WTC11 (cell line): Measurements from ENCODE around the gene ROBO1. TPM values are rescaled to one million over a fixed set of nuclear protein-coding genes. Genes with fewer than 3 reads are reported as not detected.

Experiments
- ATAC-seq: fragments of 200-7000 bp; cut with Tn5 transposase; 2 replicates; pipeline ENCODE4 v1.10.0; 2021; ENCODE audit warnings: mild to moderate bottlenecking, moderate library complexity
- CTCF ChIA-PET: fragments of 300-600 bp; sonication (Branson Sonifier 250); formaldehyde crosslinking; loops from one replicate; lab custom pipeline; 2021; ENCODE audit warnings: antibody characterized with exemption; lab: Charles Lee
- POLR2A ChIA-PET: fragments of 350-600 bp; sonication (Branson Sonifier 250); formaldehyde crosslinking; loops from one replicate; lab custom pipeline; 2021; ENCODE audit warnings: antibody characterized with exemption; lab: Charles Lee
- DNase-seq: peaks from one replicate; pipeline ENCODE4 v3.0.0; 2021; ENCODE audit warnings: low spot score
- H3K27ac Mint-ChIP-seq: 2 replicates; pipeline ENCODE4 v1.8.0; 2021; ENCODE audit warnings: mixed read lengths
- H3K27me3 Mint-ChIP-seq: 2 replicates; pipeline ENCODE4 v1.8.0; 2021; ENCODE audit warnings: low read depth, mild to moderate bottlenecking, moderate library complexity, mixed read lengths
- H3K36me3 Mint-ChIP-seq: 2 replicates; pipeline ENCODE4 v1.8.0; 2021; ENCODE audit warnings: mixed read lengths
- H3K4me1 Mint-ChIP-seq: 2 replicates; pipeline ENCODE4 v1.8.0; 2022; ENCODE audit warnings: mixed read lengths
- H3K4me3 Mint-ChIP-seq: 2 replicates; pipeline ENCODE4 v1.8.0; 2021; ENCODE audit warnings: mild to moderate bottlenecking, moderate library complexity, mixed read lengths
- H3K9me3 Mint-ChIP-seq: 2 replicates; pipeline ENCODE4 v1.8.0; 2021; ENCODE audit warnings: mixed read lengths
- CREM ChIP-seq: sonication (generic); formaldehyde crosslinking; IDR thresholded peaks from 2 replicates; pipeline ENCODE4 v1.8.1; 2022; ENCODE audit warnings: mild to moderate bottlenecking, missing genetic modification reagents, moderate library complexity
- ELF4 ChIP-seq: sonication (generic); formaldehyde crosslinking; IDR thresholded peaks from 2 replicates; pipeline ENCODE4 v1.8.1; 2022; ENCODE audit warnings: low read depth, mild to moderate bottlenecking, moderate library complexity, missing genetic modification reagents
- FOXK1 ChIP-seq: sonication (generic); formaldehyde crosslinking; IDR thresholded peaks from 2 replicates; pipeline ENCODE4 v1.8.0; 2022; ENCODE audit warnings: mild to moderate bottlenecking, moderate library complexity, missing genetic modification reagents
- GABPB1 ChIP-seq: sonication (generic); formaldehyde crosslinking; IDR thresholded peaks from 2 replicates; pipeline ENCODE4 v1.8.1; 2023; ENCODE audit warnings: mild to moderate bottlenecking, missing genetic modification reagents
- JAZF1 ChIP-seq: fragments of 250-450 bp; sonication (Bioruptor Pico); IDR thresholded peaks from 2 replicates; pipeline ENCODE4 v1.9.0; 2021; ENCODE audit warnings: moderate library complexity, mild to moderate bottlenecking, inconsistent platforms
- KAT7 ChIP-seq: sonication (generic); formaldehyde crosslinking; IDR thresholded peaks from 2 replicates; pipeline ENCODE4 v1.8.1; 2023; ENCODE audit warnings: missing genetic modification reagents, mild to moderate bottlenecking, borderline replicate concordance
- NR1H2 ChIP-seq: sonication (generic); formaldehyde crosslinking; IDR thresholded peaks from 2 replicates; pipeline ENCODE4 v1.9.0; 2021; ENCODE audit warnings: mild to moderate bottlenecking, moderate library complexity, missing genetic modification reagents
- RELA ChIP-seq: sonication (generic); formaldehyde crosslinking; IDR thresholded peaks from 2 replicates; pipeline ENCODE4 v1.8.1; 2022; ENCODE audit warnings: missing genetic modification reagents, mild to moderate bottlenecking, borderline replicate concordance
- SMAD4 ChIP-seq: sonication (generic); formaldehyde crosslinking; IDR thresholded peaks from 2 replicates; pipeline ENCODE4 v1.8.0; 2022; ENCODE audit warnings: mild to moderate bottlenecking, missing genetic modification reagents
- TP53 ChIP-seq: sonication (generic); formaldehyde crosslinking; IDR thresholded peaks from 2 replicates; pipeline ENCODE4 v1.8.1; 2023; ENCODE audit warnings: mild to moderate bottlenecking, missing genetic modification reagents
- ZNF121 ChIP-seq: sonication (generic); formaldehyde crosslinking; IDR thresholded peaks from 2 replicates; pipeline ENCODE4 v1.8.0; 2023; ENCODE audit warnings: missing genetic modification reagents
- ZNF263 ChIP-seq: sonication (generic); formaldehyde crosslinking; IDR thresholded peaks from 2 replicates; pipeline ENCODE4 v1.8.1; 2022; ENCODE audit warnings: low read depth, mild to moderate bottlenecking, moderate library complexity, missing genetic modification reagents
- ZNF416 ChIP-seq: fragments of 250-450 bp; sonication (Bioruptor Pico); IDR thresholded peaks from 2 replicates; pipeline ENCODE4 v1.9.0; 2021; ENCODE audit warnings: mild to moderate bottlenecking, inconsistent platforms
- ZNF423 ChIP-seq: fragments of 250-450 bp; sonication (Bioruptor Pico); IDR thresholded peaks from 2 replicates; pipeline ENCODE4 v2.1.2; 2022; ENCODE audit warnings: mild to moderate bottlenecking, moderate library complexity
- total RNA-seq: library from RNA; stranded (reverse); gene quantifications from 3 replicates; pipeline ENCODE4 v1.2.3, GENCODE V29; 2021
- TF ChIP-seq, protein P1 (sequence below): sonication (generic); formaldehyde crosslinking; IDR thresholded peaks from 2 replicates; pipeline ENCODE4 v1.8.1; 2023; ENCODE audit warnings: mild to moderate bottlenecking, missing genetic modification reagents, borderline replicate concordance
- TF ChIP-seq, protein P2 (sequence below): fragments of 250-450 bp; sonication (Bioruptor Pico); IDR thresholded peaks from 2 replicates; pipeline ENCODE4 v1.9.0; 2021; ENCODE audit warnings: mild to moderate bottlenecking
- TF ChIP-seq, protein P3 (sequence below): sonication (generic); formaldehyde crosslinking; IDR thresholded peaks from 2 replicates; pipeline ENCODE4 v1.8.0; 2023; ENCODE audit warnings: missing genetic modification reagents, mild to moderate bottlenecking, borderline replicate concordance
- TF ChIP-seq, protein P4 (sequence below): fragments of 250-450 bp; sonication (Bioruptor Pico); conservative IDR thresholded peaks from 2 replicates; pipeline ENCODE4 v1.9.0; 2021; ENCODE audit warnings: mild to moderate bottlenecking
- TF ChIP-seq, protein P5 (sequence below): sonication (generic); formaldehyde crosslinking; IDR thresholded peaks from 2 replicates; pipeline ENCODE4 v1.8.1; 2023; ENCODE audit warnings: mild to moderate bottlenecking, missing genetic modification reagents

The ROBO1 gene
- total RNA-seq, 1 experiment from 2014 or later, result 90.9 TPM

DNA sequence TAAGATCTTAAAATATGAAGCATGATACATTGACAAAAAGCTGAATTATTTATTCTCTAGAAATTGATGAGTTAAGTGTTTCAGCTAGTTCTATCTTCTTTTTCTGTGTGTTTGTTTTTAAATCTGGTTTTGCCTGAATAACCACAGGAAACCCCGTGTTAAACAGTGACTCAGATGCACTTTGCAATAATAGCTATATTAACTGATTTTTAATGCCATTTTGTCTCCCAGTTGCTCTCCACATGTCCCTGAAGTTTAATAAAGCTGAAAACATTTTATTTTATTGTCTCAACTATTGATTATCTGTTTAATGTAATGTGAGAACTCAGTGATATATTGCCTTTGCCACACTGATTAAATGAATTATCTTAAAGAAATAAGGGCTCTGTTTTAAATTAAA is 42.8 kb upstream of the ROBO1 start:
- DNase-seq, result no peak

More for the DNA sequence above, 42.8 kb upstream of the ROBO1 start:
- Mint-ChIP-seq H3K9me3 (peaks cover 11% of the 10 kb centered on the region), H3K4me3 (no peak overlapping the region), H3K27me3 (no peaks in the 10 kb centered on the region), H3K4me1 (no peaks in the 10 kb centered on the region), H3K27ac (no peak overlapping the region), H3K36me3 (peaks cover 9% of the 10 kb centered on the region)
- CTCF ChIA-PET, result no interaction called here
- TF ChIP-seq ZNF416 (no peak), ZNF121 (CRISPR knock-in tag) (no peak), KAT7 (CRISPR knock-in tag) (no peak), TP53 (CRISPR knock-in tag) (no peak), GABPB1 (CRISPR knock-in tag) (no peak), JAZF1 (CRISPR knock-in tag) (no peak), ZNF263 (CRISPR knock-in tag) (no peak), FOXK1 (CRISPR knock-in tag) (no peak), CREM (CRISPR knock-in tag) (no peak), ELF4 (no peak), NR1H2 (no peak), SMAD4 (CRISPR knock-in tag) (no peak), RELA (CRISPR knock-in tag) (no peak), ZNF423 (CRISPR knock-in tag) (no peak)
- TF ChIP-seq, protein P1, sequence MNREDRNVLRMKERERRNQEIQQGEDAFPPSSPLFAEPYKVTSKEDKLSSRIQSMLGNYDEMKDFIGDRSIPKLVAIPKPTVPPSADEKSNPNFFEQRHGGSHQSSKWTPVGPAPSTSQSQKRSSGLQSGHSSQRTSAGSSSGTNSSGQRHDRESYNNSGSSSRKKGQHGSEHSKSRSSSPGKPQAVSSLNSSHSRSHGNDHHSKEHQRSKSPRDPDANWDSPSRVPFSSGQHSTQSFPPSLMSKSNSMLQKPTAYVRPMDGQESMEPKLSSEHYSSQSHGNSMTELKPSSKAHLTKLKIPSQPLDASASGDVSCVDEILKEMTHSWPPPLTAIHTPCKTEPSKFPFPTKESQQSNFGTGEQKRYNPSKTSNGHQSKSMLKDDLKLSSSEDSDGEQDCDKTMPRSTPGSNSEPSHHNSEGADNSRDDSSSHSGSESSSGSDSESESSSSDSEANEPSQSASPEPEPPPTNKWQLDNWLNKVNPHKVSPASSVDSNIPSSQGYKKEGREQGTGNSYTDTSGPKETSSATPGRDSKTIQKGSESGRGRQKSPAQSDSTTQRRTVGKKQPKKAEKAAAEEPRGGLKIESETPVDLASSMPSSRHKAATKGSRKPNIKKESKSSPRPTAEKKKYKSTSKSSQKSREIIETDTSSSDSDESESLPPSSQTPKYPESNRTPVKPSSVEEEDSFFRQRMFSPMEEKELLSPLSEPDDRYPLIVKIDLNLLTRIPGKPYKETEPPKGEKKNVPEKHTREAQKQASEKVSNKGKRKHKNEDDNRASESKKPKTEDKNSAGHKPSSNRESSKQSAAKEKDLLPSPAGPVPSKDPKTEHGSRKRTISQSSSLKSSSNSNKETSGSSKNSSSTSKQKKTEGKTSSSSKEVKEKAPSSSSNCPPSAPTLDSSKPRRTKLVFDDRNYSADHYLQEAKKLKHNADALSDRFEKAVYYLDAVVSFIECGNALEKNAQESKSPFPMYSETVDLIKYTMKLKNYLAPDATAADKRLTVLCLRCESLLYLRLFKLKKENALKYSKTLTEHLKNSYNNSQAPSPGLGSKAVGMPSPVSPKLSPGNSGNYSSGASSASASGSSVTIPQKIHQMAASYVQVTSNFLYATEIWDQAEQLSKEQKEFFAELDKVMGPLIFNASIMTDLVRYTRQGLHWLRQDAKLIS (CRISPR knock-in tag), result no peak
- TF ChIP-seq, protein P2, sequence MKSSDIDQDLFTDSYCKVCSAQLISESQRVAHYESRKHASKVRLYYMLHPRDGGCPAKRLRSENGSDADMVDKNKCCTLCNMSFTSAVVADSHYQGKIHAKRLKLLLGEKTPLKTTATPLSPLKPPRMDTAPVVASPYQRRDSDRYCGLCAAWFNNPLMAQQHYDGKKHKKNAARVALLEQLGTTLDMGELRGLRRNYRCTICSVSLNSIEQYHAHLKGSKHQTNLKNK (CRISPR knock-in tag), result no peak
- TF ChIP-seq, protein P3, sequence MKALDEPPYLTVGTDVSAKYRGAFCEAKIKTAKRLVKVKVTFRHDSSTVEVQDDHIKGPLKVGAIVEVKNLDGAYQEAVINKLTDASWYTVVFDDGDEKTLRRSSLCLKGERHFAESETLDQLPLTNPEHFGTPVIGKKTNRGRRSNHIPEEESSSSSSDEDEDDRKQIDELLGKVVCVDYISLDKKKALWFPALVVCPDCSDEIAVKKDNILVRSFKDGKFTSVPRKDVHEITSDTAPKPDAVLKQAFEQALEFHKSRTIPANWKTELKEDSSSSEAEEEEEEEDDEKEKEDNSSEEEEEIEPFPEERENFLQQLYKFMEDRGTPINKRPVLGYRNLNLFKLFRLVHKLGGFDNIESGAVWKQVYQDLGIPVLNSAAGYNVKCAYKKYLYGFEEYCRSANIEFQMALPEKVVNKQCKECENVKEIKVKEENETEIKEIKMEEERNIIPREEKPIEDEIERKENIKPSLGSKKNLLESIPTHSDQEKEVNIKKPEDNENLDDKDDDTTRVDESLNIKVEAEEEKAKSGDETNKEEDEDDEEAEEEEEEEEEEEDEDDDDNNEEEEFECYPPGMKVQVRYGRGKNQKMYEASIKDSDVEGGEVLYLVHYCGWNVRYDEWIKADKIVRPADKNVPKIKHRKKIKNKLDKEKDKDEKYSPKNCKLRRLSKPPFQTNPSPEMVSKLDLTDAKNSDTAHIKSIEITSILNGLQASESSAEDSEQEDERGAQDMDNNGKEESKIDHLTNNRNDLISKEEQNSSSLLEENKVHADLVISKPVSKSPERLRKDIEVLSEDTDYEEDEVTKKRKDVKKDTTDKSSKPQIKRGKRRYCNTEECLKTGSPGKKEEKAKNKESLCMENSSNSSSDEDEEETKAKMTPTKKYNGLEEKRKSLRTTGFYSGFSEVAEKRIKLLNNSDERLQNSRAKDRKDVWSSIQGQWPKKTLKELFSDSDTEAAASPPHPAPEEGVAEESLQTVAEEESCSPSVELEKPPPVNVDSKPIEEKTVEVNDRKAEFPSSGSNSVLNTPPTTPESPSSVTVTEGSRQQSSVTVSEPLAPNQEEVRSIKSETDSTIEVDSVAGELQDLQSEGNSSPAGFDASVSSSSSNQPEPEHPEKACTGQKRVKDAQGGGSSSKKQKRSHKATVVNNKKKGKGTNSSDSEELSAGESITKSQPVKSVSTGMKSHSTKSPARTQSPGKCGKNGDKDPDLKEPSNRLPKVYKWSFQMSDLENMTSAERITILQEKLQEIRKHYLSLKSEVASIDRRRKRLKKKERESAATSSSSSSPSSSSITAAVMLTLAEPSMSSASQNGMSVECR (CRISPR knock-in tag), result no peak
- TF ChIP-seq, protein P4, sequence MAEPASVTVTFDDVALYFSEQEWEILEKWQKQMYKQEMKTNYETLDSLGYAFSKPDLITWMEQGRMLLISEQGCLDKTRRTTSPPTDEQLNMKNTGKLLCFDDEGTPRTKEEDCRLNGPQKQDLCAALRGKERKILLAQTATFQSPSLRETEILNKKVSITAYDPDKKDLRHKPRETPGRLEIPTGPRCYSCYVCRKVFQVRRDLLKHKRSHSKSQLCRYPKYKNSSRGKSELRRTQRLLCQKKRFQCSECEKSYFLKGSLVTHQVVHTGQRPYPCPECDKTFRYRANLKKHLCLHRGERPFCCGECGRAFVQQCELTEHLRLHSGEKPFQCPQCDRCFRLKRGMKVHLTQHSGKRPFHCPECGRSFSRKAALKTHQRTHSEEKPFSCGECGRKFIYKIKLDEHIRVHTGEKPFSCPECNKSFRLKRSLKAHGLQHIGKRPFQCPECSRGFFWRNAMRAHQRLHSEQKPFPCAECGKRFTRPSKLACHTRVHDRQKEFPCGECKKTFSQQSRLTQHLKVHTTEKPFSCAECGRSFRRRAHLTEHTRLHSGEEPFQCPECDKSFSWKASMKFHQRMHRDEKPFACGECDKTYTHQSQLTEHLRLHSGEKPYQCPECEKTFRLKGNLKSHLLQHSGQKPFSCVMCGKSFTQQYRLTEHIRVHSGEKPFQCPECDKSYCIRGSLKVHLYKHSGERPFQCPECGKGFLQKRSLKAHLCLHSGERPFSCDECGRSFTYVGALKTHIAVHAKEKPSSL, result no peak
- TF ChIP-seq, protein P5, sequence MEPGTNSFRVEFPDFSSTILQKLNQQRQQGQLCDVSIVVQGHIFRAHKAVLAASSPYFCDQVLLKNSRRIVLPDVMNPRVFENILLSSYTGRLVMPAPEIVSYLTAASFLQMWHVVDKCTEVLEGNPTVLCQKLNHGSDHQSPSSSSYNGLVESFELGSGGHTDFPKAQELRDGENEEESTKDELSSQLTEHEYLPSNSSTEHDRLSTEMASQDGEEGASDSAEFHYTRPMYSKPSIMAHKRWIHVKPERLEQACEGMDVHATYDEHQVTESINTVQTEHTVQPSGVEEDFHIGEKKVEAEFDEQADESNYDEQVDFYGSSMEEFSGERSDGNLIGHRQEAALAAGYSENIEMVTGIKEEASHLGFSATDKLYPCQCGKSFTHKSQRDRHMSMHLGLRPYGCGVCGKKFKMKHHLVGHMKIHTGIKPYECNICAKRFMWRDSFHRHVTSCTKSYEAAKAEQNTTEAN (CRISPR knock-in tag), result no peak
- POLR2A ChIA-PET, result no interaction called here
- no peak for ATAC-seq
